Colonic mucosa (tissue), 4 donors: ENCODE data around the gene RNF148. TPM values are rescaled to one million over a fixed set of nuclear protein-coding genes. Genes with fewer than 3 reads are reported as not detected.
"Not testable (repeated sequence)": the region's sequence is repeated elsewhere in the genome, so short reads cannot be mapped to it uniquely, and the experiment has no call there.

ENCODE experiments used
- DNase-seq: peaks from one replicate; pipeline ENCODE4 v3.0.0-alpha.2; 2020
- H3K27ac ChIP-seq: fragments of 200-600 bp; one replicate; pipeline ENCODE4 v1.8.0; 2021
- H3K27me3 ChIP-seq: fragments of 200-600 bp; one replicate; pipeline ENCODE4 v1.8.0; 2021
- H3K36me3 ChIP-seq: fragments of 200-600 bp; one replicate; pipeline ENCODE4 v1.8.0; 2021
- H3K4me1 ChIP-seq: fragments of 200-600 bp; one replicate; pipeline ENCODE4 v1.8.0; 2021; ENCODE audit warnings: mild to moderate bottlenecking
- H3K4me3 ChIP-seq: fragments of 200-600 bp; one replicate; pipeline ENCODE4 v1.8.0; 2021
- H3K9ac ChIP-seq, 2 donors: one replicate each; pipeline ENCODE4 v1.7.0; 2013; ENCODE audit warnings: control low read depth in 2 of 2, low read depth in 2 of 2, low read length in 2 of 2
- H3K9me3 ChIP-seq: fragments of 200-600 bp; one replicate; pipeline ENCODE4 v1.8.0; 2021
- intact Hi-C: fragments of 100-400 bp; cut with DNase I; formaldehyde crosslinking; loops from one replicate; pipeline ENCODE4 v1.14.1; 2022
- total RNA-seq, 2 donors: library from RNA; stranded (reverse); fragmentation: NEBNext Ultra II Directional in 1 of 2; extraction: Animal tissue kit (Norgen Biotek cat#: 25700) in 1 of 2; gene quantifications; one replicate each; pipeline ENCODE4 v1.2.1, GENCODE V29; 2021
- TF ChIP-seq, protein P1 (sequence below): fragments of 200-600 bp; IDR thresholded peaks from one replicate; pipeline ENCODE4 v1.8.0; 2022; ENCODE audit warnings: antibody characterized with exemption, mild to moderate bottlenecking
- donor health status: healthy.
- donor health status: DM: no; HTN: no; CAD: no.
- donor health status: DM: no; HTN: no; CAD: no.

RNF148 gene
- total RNA-seq, 2 donors from 2014 or later, result 0.50 to 0.57 TPM

DNA sequence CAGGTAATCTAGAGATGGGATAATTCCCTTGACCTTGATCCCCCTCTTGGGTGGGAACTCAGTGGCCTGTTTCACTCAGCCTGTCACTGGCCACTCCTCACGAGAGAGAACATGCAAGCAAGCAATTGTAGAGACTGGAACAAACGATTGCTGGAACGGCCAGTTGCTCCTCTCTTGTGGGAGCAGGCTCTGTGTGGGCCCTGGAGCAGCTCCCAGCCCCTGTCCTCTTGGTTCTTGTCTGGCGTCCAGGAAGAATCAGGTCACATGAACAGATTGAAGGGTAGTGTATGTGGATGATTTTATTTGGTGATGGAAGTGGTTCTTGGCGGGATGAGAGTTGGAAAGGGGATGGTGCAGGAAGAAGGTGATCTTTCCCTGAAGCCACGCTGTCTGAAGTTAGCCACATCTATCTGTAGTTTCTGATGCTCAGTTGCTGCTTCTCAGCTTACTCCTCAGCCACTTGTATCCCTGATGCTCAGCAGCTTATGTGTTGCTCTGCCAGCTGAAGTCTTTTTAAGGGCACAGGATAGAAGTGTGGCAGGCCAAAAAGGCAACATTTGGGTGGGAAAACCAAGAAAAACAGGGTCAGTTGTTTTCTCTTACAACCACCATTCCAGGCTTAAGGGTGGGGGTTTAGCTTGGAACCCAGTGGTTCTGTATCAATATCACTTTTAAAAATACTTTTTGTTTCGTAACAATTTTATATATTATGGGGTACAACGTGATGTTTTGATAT, 19.7 kb downstream of the RNF148 start:
- intact Hi-C loops, result no loop called here

DNA sequence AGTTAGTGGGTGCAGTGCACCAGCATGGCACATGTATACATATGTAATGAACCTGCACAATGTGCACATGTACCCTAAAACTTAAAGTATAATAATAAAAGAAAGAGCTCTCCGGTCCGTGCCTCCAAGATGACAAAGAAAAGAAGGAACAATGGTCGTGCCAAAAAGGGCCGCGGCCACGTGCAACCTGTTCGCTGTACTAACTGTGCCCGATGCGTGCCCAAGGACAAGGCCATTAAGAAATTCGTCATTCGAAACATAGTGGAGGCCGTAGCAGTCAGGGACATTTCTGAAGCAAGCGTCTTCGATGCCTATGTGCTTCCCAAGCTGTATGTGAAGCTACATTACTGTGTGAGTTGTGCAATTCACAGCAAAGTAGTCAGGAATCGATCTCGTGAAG, 21.5 kb downstream of the RNF148 start:
- H3K27me3 ChIP-seq, H3K4me3 ChIP-seq, H3K4me1 ChIP-seq, intact Hi-C loops, H3K36me3 ChIP-seq, H3K27ac ChIP-seq, H3K9ac ChIP-seq, H3K9me3 ChIP-seq, DNase-seq: not testable (repeated sequence)

More for the DNA sequence above, 19.7 kb downstream of the RNF148 start:
- no peak for DNase-seq
- no peaks in the 10 kb centered on the region for H3K27me3 ChIP-seq
- H3K4me3 ChIP-seq, result no peak overlapping the region
- TF ChIP-seq, protein P1, sequence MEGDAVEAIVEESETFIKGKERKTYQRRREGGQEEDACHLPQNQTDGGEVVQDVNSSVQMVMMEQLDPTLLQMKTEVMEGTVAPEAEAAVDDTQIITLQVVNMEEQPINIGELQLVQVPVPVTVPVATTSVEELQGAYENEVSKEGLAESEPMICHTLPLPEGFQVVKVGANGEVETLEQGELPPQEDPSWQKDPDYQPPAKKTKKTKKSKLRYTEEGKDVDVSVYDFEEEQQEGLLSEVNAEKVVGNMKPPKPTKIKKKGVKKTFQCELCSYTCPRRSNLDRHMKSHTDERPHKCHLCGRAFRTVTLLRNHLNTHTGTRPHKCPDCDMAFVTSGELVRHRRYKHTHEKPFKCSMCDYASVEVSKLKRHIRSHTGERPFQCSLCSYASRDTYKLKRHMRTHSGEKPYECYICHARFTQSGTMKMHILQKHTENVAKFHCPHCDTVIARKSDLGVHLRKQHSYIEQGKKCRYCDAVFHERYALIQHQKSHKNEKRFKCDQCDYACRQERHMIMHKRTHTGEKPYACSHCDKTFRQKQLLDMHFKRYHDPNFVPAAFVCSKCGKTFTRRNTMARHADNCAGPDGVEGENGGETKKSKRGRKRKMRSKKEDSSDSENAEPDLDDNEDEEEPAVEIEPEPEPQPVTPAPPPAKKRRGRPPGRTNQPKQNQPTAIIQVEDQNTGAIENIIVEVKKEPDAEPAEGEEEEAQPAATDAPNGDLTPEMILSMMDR, result no peak
- H3K27ac ChIP-seq, result no peak overlapping the region
- no peaks in the 10 kb centered on the region for H3K9me3 ChIP-seq
- no peak overlapping the region for H3K9ac ChIP-seq
- no peaks in the 10 kb centered on the region for H3K4me1 ChIP-seq
- H3K36me3 ChIP-seq, result no peaks in the 10 kb centered on the region

DNA sequence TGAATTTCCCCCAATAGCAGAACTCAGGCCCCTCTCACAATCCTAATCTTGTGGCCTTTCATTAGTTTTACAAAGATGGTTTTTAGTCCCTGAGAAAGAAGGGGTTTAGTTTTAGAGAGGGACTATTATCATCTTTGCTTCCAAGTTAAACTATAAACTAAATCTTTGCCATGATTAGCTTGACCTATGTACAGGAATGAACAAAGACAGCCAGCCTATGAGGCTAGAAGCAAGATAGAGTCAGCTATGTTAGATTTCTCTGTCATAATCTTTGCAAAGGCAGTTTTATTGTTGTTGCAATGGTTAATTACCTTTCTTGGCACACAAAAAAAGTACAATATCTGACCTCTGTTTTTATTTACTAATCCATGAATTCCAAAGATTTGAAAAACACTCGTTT, 22.9 kb downstream of the RNF148 start:
- no peaks in the 10 kb centered on the region for H3K27me3 ChIP-seq
- intact Hi-C loops, result no loop called here
- no peaks in the 10 kb centered on the region for H3K36me3 ChIP-seq
- TF ChIP-seq, protein P1, result no peak
- H3K4me1 ChIP-seq, result no peaks in the 10 kb centered on the region
- no peak overlapping the region for H3K9ac ChIP-seq
- DNase-seq, result no peak
- no peak overlapping the region for H3K4me3 ChIP-seq
- H3K9me3 ChIP-seq, result no peaks in the 10 kb centered on the region
- no peak overlapping the region for H3K27ac ChIP-seq

DNA sequence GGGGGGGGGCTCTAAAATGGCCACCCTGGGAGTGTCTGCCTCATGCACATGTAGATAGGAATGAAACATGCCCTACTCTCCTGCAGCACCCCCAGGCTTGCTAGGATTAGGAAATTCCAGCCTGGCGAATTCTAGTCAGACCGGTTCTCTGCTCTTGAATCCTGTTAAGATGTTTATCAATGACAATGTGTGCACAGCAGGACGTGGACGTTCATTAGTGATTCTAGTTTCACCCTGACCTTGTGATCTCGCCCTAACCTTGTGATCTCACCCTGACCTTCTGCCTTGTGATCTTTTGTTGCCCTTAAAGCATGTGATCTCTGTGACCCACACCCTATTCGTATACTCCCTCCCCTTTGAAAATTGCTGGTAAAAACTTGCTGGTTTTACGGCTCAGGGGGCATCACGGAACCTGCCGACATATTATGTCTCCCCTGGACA, 23.4 kb downstream of the RNF148 start:
- H3K4me1 ChIP-seq, H3K27me3 ChIP-seq, intact Hi-C loops, H3K36me3 ChIP-seq, DNase-seq, H3K9me3 ChIP-seq, H3K9ac ChIP-seq, H3K27ac ChIP-seq, H3K4me3 ChIP-seq: not testable (repeated sequence)

DNA sequence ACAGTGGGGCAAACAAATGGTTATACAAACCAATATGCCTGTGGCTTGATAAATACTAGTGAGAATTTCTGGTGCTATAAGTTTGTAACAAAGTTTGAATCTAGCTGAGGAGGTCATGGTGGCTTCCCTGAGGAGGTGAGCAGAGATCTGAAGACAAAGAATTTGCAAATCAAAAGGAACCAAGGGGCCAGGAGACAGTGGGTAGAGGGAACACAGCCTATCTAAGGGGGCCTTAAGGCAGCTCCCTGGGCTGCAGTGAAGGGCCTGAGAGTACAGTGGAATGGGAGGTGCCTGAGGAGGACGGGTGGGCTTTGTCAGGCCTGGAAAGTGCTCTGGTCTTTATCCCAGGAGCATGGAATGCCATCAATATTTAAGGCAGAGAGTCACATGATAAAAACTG, 25.6 kb downstream of the RNF148 start:
- H3K9ac ChIP-seq, result no peak overlapping the region
- H3K27me3 ChIP-seq, result no peaks in the 10 kb centered on the region
- TF ChIP-seq, protein P1, result no peak
- H3K36me3 ChIP-seq, result no peaks in the 10 kb centered on the region
- no peaks in the 10 kb centered on the region for H3K9me3 ChIP-seq
- no peak for DNase-seq
- intact Hi-C loops, result no loop called here
- no peak overlapping the region for H3K4me3 ChIP-seq
- H3K27ac ChIP-seq, result no peak overlapping the region
- H3K4me1 ChIP-seq, result no peaks in the 10 kb centered on the region

DNA sequence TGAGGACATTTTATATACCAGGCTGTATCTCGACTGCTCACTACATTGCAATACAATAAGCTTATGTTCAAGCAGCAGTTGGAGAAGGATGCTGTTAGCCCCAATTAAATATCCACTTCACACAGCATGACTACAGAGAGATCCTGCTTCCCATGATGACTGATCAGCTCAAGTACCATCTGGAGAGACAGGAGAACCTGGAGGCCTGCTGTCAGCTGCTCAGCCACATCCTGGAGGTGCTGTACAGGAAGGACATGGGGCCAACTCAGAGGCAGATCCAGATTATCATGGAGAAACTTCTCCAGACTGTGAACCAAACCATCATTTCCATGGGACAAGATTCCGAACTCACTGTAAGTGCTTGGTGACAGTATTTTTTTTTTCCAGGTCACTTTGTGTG, 26.3 kb downstream of the RNF148 start:
- intact Hi-C loops, result no loop called here
- H3K27ac ChIP-seq, result no peak overlapping the region
- no peaks in the 10 kb centered on the region for H3K9me3 ChIP-seq
- H3K4me1 ChIP-seq, result no peaks in the 10 kb centered on the region
- H3K36me3 ChIP-seq, result no peaks in the 10 kb centered on the region
- no peak for DNase-seq
- TF ChIP-seq, protein P1, result no peak
- no peaks in the 10 kb centered on the region for H3K27me3 ChIP-seq
- H3K4me3 ChIP-seq, result no peak overlapping the region
- no peak overlapping the region for H3K9ac ChIP-seq
